ENCODE results near the gene TUBB.

The TUBB gene

GRCh38 chr6:30689985-30690384 is 30.2 kb upstream of the TUBB start:
- CTCF ChIA-PET: interaction anchor here (0.6 to 5.4 kb wide), 9 partner anchors 9 to 140 kb away, joined by 3 to 45 read pairs (median 5); no protein-coding TSS in a partner anchor
- H3K9me3 ChIP-seq (ENCODE audit: control insufficient read depth, insufficient read depth, low read depth, low read length): no peaks in the 10 kb centered on the region
- H3K4me3 ChIP-seq (ENCODE audit: low read depth, low read length): peak overlapping the region; percentile 90
- POLR2A ChIA-PET: interaction anchor here (0.5 to 14.5 kb wide), 11 partner anchors 8 to 92 kb away, joined by 3 to 235 read pairs (median 7); partner anchors contain the start of genes FLOT1, MDC1 and TUBB
- peak overlapping the region; percentile 93 for H3K27ac ChIP-seq (ENCODE audit: extremely low read depth, low read depth, low read length)
- TF ChIP-seq HOXA7 (CRISPR knock-in tag; IDR thresholded peaks at IDR 0.05; ENCODE audit: borderline replicate concordance) (no peak), ZNF221 (tag by site-specific recombination; IDR thresholded peaks at IDR 0.05; ENCODE audit: borderline replicate concordance) (no peak), ZNF354C (tag by site-specific recombination; IDR thresholded peaks at IDR 0.05; ENCODE audit: borderline replicate concordance, low read depth) (no peak), ZNF560 (tag by site-specific recombination; IDR thresholded peaks at IDR 0.05; ENCODE audit: borderline replicate concordance) (no peak), ZNF529 (tag by site-specific recombination; IDR thresholded peaks at IDR 0.05; ENCODE audit: insufficient replicate concordance) (no peak), ZNF596 (tag by site-specific recombination; IDR thresholded peaks at IDR 0.05) (no peak), ZNF37A (tag by site-specific recombination; IDR thresholded peaks at IDR 0.05) (no peak), ZNF211 (tag by site-specific recombination; IDR thresholded peaks at IDR 0.05; ENCODE audit: low read depth) (no peak), ZNF155 (tag by site-specific recombination; IDR thresholded peaks at IDR 0.05) (no peak), ZNF223 (tag by site-specific recombination; IDR thresholded peaks at IDR 0.05) (no peak), MZF1 (tag by site-specific recombination; IDR thresholded peaks at IDR 0.05; ENCODE audit: borderline replicate concordance) (no peak), ZIC2 (tag by site-specific recombination; IDR thresholded peaks at IDR 0.05) (no peak), ZNF530 (tag by site-specific recombination; IDR thresholded peaks at IDR 0.05; ENCODE audit: low read depth) (no peak), ZBTB17 (tag by site-specific recombination; IDR thresholded peaks at IDR 0.05) (no peak)
- H3K4me1 ChIP-seq (ENCODE audit: control insufficient read depth, insufficient read depth, low read length): peaks cover 17% of the 10 kb centered on the region
- peaks cover 0 to 6% of the 10 kb centered on the region in 2 experiments; a peak in 2 of 3 replicates for H3K36me3 ChIP-seq (ENCODE audit: control insufficient read depth in 2 of 2, insufficient read depth in 1 of 2, low read length in 2 of 2)

- Histone ChIP-seq H3K36me3 (ENCODE audit: control insufficient read depth in 2 of 2, insufficient read depth in 1 of 2, low read length in 2 of 2) (peaks cover 0 to 6% of the 10 kb centered on the region in 2 experiments; a peak in 2 of 3 replicates), H3K9me3 (ENCODE audit: control insufficient read depth, insufficient read depth, low read depth, low read length) (no peaks in the 10 kb centered on the region), H3K4me1 (ENCODE audit: control insufficient read depth, insufficient read depth, low read length) (peaks cover 17% of the 10 kb centered on the region), H3K4me3 (ENCODE audit: low read depth, low read length) (peak within 1 kb of the TSS; percentile 90), H3K27ac (ENCODE audit: extremely low read depth, low read depth, low read length) (peak within 1 kb of the TSS; percentile 93)
- ChIA-PET POLR2A (interaction anchor here (0.6 to 14.5 kb wide), 13 partner anchors 9 to 217 kb away, joined by 3 to 235 read pairs (median 6); partner anchors contain the start of genes FLOT1, GTF2H4, MDC1 and TUBB), CTCF (interaction anchor here (0.6 to 5.4 kb wide), 11 partner anchors 10 to 139 kb away, joined by 3 to 45 read pairs (median 5); partner anchors contain the start of genes DHX16 and MDC1)
- TF ChIP-seq ZNF239 (tag by site-specific recombination; IDR thresholded peaks at IDR 0.05): no peak
- no peak for TF ChIP-seq INSM2 (tag by site-specific recombination; IDR thresholded peaks at IDR 0.05)
- TF ChIP-seq ZNF433 (tag by site-specific recombination; IDR thresholded peaks at IDR 0.05; ENCODE audit: low read depth): no peak
- no peak for TF ChIP-seq ZBTB7A (tag by site-specific recombination; IDR thresholded peaks at IDR 0.05; ENCODE audit: low read depth)
- no peak for TF ChIP-seq ZNF223 (tag by site-specific recombination; IDR thresholded peaks at IDR 0.05)
- TF ChIP-seq ZXDB (tag by site-specific recombination; IDR thresholded peaks at IDR 0.05): peak; percentile 82
- no peak for TF ChIP-seq ZNF664 (tag by site-specific recombination; IDR thresholded peaks at IDR 0.05)
- TF ChIP-seq ZSCAN18 (tag by site-specific recombination; IDR thresholded peaks at IDR 0.05): no peak
- peak; percentile 43; the same call in 1 of the 2 replicates for TF ChIP-seq ZNF2 (tag by site-specific recombination; IDR thresholded peaks at IDR 0.05)
- TF ChIP-seq ZBTB6 (tag by site-specific recombination; IDR thresholded peaks at IDR 0.05): no peak
- no peak for TF ChIP-seq ZNF302 (tag by site-specific recombination; IDR thresholded peaks at IDR 0.05; ENCODE audit: low read depth)
- TF ChIP-seq ZBTB11 (tag by site-specific recombination; conservative IDR thresholded peaks at IDR 0.05; ENCODE audit: low read depth): peak; percentile 93
- no peak for TF ChIP-seq ZNF571 (tag by site-specific recombination; IDR thresholded peaks at IDR 0.05)
- no peak for TF ChIP-seq ZNF132 (tag by site-specific recombination; IDR thresholded peaks at IDR 0.05; ENCODE audit: borderline replicate concordance)
These were observed 29.5 kb upstream of the TUBB start, which contains the start of gene NRM for GRCh38 chr6:30690403-30691207. NRM (minus strand) TSS chr6:30690984; CDS start chr6:30690974, 10 bp downstream.
